Retina (tissue), 1 donor: ENCODE results near the gene PER3.

Source experiments
- DNase-seq: peaks from one replicate; pipeline ENCODE4 v3.0.0-alpha.2; 2016

The PER3 gene

DNA sequence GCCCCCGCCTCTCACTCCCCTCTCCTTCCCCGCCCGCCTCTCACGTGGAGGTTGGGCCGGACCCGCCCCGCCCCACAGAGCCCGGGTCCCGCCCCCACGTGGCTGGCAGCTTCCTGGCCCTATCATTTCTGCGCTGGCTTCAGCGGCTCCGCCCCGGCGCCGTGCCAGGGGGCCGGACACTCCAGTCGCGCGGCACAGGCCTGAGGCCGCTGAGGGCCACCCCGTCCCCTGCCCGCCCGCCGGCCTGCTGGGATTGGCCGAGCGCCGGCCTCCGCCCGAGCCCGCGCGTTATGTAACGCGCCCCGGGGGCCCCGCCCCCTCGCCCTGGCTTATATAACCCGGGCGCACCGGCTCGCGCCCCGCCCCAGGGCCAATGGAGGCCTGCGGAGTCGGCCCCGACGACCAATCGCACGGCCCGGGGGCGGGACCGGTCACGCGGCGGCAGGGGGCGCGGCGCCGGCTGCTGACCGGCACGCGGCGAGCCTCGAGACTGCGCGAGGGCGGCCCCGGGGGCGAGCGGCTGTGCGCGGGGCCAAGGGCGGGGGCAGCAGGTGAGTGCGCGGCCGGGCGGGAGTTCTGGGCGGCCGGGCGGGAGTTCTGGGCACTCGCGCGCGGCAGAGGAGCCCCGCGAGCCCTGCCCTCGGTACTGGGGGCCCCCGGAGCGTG is at the start of gene PER3:
Gene PER3 (plus strand): TSS at position 466 of the 666 bp plus-strand sequence. CDS start 587 bp downstream, outside the sequence.
- DNase-seq: peak; percentile 96

DNA sequence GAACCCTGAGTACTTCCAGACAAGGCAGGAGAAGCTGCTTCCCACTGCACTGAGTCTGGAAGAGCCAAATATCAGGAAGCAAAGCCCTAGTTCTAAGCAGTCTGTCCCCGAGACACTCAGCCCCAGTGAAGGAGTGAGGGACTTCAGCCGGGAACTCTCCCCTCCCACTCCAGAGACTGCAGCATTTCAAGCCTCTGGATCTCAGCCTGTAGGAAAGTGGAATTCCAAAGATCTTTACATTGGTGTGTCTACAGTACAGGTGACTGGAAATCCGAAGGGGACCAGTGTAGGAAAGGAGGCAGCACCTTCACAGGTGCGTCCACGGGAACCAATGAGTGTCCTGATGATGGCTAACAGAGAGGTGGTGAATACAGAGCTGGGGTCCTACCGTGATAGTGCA is 46.0 kb upstream of the PER3 start:
- DNase-seq: no peak

DNA sequence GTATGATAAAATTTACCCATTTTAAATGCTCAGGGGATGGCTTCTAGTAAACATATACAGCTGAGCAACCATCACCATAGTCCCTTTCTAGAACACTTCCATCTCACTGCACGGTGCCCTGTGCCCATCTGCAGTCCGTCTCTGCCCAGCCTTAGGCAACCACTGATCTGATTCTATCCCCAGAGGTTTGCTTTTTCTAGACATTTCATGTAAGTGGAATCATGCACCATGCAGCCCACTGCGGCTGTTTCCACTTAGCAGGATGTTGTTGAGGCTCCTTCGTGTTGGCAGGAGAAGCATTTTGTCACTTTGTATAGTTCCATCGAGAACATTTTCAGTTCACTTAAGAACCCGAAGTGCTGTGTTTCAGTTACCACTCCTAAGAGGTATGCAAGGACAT is 40.7 kb upstream of the PER3 start:
- DNase-seq: peak; percentile 30

DNA sequence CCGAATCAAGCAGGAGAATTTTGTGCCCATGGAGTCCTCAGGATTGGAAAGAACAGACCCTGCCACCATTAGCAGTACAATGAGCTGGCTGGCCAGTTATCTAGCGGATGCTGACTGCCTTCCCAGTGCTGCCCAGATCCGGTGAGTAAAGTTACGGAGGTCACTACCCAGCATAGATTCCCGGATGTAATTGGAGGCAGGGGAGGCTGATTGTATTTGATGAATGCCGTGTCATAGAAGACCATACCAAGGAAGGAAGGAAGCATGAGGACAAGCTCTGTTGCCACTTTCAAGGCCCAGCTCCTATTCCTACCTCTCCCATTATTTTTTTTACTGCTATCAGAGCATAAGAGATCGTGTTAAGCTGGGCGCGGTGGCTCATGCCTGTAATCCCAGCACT is 39.2 kb upstream of the PER3 start:
- no peak for DNase-seq

DNA sequence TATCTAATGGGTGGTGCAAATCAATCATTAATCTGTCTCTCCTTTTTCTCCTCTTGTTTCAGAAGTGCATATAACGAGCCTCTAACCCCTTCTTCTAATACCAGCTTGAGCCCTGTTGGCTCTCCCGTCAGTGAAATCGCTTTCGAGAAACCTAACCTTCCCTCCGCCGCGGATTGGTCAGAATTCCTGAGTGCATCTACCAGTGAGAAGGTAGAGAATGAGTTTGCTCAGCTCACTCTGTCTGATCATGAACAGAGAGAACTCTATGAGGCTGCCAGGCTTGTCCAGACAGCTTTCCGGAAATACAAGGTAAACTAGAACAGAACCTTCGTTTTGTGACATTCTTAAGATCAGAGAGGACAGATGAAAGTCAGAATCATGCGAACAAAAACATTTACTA is 38.3 kb upstream of the PER3 start:
- no peak for DNase-seq

DNA sequence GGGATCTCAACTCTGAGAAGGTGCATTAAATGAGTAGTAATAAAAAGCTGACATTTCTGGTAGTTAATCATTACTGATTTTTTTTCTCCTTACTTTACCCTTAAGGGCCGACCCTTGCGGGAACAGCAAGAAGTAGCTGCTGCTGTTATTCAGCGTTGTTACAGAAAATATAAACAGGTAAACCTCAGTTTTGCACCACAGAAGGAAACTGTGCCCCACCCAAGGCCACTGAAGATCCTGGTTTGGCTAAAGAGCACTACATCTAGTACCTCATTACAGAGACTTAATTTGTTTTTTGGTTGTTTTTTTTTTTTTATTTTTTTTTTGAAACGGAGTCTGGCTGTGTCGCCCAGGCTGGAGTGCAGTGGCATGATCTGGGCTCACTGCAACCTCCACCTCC is 36.5 kb upstream of the PER3 start:
- DNase-seq: no peak

DNA sequence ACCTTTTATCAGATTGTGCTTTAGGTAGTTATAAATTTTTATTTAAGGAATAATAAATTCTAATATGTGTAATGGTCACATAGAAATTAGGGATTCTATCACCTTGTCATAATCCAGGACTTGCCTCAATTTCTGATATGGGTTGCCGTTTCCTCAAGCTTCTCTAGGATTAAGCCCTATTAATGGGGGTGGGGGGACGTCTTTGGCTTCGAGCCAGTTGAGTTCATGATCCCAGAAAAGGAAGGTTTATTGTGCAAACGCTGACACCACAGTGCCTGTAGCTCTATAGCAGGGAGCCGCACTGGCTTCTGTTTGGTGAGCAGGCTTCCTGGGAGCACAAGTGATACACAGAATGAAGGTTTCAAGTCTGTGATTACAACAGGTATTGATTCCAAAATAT is 35.0 kb upstream of the PER3 start:
- no peak for DNase-seq

DNA sequence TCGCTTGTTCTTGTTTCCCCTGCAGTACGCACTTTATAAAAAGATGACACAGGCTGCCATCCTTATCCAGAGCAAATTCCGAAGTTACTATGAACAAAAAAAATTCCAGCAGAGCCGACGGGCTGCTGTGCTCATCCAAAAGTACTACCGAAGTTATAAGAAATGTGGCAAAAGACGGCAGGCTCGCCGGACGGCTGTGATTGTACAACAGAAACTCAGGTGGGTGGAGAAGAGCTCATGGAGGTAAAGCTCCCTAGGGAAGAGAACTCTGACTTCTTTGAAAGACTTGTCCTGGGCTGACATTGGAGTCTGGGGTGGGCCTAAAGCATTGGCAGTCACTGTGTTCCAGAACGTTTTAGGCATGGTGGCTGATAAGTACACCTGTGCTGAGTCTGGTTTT is 32.9 kb upstream of the PER3 start:
- DNase-seq: no peak

DNA sequence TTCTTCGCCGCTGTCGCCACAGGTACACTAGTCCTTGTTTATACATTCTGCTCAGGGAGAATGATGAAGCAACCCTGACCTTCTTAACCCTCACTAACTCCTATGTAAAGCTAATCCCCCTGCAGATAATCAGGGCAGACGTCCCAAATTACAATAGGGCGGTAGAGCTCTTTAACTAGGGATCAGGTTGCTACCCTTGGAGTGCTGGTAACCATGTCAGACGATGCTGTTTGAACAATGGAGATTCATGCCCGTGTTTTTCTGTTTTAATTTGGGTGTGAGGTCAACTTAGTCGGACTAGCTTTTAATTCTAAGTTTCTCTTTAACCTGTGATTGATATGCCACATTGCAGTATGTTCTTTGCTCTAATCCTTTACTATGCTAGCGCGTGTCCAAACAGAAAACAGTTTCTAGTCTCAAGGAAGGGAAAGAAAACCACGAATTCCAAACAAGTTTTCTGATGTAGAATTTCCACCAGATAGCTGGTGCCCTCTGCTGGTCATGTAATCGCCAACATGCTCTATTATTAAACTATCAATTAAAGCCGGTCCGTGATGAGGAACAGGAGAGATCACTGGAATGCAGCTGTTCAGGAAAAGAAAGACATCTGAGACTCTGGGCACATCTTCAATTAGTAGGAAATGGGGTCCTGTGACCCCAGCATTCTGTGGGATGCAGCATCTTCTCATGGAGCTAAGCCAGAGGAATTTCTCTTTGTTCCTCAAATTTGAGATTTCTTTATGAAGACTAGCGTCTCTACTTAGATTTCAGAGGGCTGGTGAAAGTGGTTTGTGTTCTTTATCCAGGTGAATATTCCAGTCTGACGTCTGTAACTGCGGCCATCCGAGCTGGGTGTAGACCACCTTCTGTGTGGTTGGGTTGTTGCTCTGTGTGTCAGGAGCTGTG is 31.3 kb upstream of the PER3 start:
- DNase-seq: peak; percentile 78

DNA sequence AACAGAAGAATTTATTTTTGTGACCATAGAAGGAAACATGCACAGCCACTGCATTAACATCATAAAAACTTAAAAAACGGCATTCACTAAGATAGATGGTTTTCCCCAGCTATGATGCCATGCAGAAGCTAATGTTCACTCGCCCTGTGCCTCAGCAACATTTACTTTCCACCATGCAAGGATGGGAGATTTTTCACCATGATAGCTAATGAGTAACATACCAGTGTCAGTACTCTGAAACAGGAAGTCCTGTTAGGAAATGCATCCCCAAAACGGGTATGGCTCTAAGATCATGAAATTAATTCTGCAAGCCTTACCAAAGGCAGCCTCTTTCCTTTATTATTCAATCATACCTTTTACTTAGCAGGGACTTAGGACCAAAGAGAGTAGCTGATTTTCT is 30.4 kb upstream of the PER3 start:
- DNase-seq: no peak

DNA sequence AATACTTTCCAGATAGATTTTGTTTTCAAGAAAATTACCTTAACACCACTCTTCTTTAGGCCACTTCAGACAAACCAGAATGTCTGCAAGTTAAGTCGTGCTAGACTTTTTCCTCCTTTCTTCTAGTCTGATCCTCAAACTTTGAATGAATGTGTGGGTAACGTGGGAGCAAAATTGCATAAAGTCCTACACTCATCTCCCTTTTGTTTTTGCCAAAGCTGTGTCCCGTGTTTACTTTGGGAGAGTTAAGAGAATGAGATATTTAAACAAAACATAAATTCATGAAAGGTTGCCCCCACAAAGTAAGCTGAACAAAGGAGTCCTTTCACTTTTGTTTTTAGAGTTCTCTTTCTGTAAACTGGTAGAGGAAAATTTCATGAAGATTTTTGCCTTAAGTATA is 29.9 kb upstream of the PER3 start:
- no peak for DNase-seq

DNA sequence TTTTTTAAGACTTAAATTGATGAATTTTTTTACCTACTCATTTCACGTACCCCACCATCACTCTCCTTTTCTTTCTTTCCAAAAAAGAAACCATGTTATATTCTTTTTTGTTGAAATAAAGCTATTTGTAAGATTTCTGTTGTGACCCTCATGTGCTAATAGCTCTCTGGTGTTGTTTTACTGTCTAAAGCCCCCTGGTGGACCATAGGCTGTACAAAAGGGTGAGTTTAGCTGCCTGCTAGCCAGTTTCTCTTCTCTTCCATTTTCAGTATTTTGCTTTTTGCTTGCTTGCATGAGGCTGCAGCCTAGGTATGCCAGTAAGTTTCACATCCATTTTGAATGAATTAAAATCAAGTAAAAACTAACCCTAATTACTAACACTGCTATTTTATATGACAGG is 28.6 kb upstream of the PER3 start:
- DNase-seq: no peak

DNA sequence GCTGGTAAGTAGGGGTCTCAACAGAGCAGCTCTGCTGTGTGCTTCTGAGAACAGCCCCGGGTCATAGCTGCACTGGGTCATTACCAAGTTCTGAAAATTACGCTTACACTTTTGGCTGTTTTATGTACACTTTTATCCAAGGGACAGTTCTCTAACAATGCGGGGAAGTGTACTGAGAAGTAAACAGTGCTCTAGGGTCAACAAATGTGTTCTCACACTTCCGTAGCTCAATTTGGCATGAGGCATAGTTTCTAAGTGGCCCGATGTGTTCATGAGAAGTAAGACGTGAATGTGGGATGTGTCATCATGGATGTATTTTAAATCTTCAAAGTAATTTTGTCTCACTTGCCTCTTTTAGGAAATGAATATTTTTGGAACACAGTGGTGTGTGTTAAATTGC is 23.8 kb upstream of the PER3 start:
- DNase-seq: no peak

DNA sequence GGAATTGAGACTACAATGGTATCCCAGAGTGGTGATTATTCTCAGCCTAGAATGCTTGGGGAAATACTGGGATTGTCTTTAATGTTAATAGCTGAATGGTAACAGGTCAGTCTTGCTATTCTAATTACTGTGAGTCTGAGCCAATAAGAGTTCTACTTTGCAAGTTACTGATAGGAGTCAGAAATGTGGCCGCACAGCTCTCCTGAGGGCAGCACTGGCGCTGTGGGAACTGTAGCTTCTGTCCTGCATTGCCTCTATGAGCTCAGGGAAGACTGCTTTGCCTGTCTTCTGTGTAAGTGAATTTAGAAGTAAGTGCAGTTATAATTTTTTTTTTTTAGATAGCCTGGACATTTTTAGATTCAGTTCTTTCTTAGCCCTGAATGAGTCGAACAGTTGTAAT is 23.0 kb upstream of the PER3 start:
- DNase-seq: no peak

DNA sequence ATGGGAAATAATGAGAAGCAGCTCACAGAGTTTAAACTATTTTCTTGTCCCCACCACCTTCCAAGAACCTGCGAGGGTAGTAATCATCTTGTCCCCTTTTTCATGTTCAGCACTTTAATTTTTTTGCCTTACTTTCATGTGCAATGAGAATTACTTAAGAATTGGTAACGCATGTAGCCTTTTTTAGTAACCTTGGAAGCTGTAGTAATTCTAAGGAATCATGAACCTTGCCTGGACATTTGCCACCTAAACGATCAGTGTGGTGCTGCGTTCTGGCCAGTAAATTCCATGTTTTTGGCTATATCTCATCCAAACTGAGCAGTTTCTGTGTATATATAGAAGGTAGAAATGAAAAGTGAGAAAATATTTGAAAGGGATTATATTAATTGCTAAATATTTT is 16.9 kb upstream of the PER3 start:
- DNase-seq: no peak

DNA sequence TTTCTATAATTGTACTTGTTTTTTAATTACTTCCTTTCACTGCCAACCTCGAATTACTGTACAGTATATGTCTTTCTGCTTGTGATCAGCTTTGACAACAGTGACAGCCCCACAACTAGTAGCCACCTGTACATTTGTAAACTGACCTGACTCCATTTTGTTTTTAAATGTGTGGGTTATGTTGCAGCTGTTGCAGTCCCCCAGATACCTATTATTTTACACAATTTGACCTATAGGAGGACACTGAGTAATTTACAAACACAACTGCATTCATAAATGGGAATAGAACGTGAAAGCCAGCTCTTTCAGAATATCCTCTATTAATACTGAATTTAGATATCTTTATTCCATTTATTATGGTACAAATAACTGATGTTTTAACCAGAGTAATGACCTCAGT is 15.5 kb upstream of the PER3 start:
- DNase-seq: no peak

DNA sequence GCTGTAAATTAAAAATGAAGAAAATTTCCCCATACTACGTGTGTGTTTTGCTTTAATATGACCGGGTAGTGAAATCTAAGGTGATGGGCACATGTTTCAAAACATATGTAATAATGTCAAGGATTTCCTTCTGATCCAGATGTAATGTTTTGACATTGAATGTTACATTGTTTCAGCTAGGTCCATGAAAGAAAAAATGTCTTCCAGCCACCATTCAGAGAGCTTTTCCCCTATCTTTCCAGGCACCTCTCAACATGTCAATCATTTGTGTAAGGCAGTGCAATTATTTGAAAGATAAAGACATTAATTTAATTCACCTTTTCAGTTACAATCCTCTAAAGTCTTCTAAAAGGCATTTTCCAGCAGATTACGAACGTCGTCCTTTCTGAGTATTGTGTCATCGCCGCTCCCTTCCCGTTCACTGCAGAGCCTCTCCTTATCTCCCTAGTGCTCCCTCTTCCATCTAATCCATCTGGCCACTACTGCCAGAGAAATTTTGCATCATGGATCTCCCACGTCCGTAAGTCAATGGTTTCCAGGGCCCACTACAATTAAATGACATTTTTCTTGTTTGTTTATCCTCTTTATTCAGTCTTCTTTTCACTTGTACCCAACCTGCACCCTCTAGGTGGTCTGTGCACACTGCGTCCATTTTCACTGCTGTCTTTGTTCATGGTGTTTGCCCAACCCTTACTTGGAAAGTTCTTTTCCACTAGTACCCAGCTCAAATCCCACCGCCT is 14.2 kb upstream of the PER3 start:
- DNase-seq: no peak

DNA sequence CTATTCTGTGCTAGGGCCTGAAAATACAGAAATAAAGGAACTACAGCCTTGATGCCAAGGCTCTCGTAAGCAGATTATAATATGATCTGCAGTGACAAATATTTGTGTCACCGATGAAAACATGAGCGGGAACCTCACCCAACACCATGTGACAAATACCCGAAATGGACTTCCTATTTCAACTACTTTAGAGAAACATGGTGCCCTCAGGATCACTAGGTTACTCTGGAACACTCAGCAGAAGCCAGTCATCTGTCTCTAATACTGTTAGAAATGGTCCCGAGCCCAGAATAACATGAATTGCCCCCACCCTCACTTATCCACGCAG is 13.5 kb upstream of the PER3 start:
- no peak for DNase-seq

DNA sequence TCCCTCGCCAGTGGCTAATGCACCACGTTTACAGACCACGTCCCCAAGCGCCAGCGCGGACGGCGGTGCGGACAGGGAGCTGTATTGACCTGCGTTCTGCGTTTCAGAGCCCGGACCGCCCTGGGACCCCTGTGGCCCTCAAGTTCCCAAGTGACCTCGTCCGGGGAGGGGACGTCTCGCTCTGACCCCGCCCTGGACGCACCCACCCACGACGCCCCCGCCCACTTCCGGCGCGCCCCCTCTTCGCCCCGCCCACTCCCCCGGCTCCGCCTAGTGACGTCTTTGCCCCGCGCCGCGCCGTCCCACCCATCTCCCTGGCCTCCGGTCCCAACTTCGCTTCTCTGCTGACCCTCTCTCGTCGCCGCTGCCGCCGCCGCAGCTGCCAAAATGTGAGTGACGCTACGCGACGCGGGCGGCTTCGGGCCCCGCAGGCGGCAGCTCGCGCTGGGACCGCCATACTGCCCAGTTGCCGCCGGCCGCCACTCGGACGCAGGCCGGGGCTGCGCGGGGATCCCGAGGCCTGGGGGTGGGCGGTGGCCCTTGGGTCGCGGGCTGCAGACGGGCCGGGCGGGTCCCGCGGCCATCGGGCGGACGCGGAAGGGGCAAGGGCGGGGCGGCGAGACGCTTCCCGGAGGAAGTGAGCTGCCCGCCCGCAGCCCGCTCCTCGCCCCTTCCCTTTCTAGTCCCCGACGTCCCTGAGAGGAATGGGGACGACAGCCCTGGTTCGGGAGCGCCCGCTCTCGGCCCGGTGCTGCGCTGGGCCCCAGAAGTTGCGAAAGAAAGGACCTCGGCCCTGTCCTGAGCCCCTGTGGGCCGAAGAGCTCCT is 12.9 kb upstream of the PER3 start, which contains the start of gene VAMP3:
Gene VAMP3 (plus strand): TSS at position 300 of the 826 bp plus-strand sequence. CDS start 88 bp downstream, at position 388.
- peak; percentile 77 for DNase-seq

DNA sequence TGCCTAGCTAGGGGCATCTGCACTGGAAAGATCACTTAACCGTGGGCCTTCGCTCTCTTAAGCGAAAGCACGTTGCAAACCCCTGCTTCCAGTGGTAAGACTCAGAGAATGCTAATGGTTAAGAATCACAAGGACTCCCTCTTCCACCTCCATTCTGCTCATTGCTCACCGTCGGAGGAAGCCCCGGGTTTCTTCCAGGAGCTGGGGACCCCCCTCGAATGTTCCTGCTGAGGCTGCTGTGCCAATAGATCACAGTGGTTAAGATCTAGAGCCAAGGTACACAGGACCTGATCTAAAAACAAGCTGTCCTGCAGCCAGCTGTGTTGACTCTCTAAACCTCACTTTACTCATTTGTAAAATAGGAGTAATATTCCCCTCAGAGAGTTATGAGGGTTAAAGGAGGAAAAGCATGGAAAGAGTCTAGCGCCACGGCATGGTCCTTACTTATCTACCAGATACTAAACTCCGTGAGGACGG is 12.2 kb upstream of the PER3 start:
- DNase-seq: no peak

DNA sequence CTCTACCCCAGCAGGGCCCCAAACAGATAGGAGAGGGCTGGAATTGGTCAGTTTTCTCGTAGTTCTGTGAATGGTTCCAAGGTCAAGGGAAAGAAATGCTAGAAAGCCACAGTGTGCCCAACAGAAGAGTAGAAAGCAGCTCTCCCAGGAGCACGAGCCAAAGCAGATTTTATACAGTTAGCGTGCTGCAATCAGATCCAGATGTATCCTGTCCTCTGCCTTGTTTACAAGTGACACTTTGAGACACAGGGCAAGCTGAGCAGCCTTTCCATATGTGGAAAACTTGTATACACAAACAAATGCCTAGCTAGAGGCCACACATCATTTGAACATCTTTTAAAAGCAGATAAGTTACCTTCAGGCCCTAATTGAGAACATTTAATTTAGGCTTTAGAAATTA is 6.5 kb upstream of the PER3 start:
- DNase-seq: no peak

DNA sequence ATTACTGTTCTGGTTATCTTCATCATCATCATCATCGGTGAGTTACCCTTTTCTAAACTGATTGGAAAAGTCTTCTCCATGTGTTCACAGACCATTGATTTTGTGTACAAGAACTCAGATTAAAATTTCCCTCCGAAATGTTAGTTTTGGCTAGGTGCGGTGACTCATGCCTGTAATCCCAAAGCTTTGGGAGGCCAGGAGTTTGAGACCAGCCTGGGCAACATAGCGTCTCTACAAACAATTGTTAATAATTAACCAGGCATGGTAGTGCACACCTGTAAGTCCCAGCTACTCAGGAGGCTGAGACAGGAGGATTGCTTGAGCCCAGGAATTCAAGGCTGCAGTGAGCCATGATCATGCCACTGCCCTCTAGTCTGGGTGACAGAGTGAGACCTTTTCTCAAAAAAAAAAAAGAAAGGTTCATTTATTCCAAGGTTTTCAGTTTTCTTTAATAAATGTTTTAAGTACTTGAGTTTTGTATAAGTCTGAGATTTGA is 5.9 kb upstream of the PER3 start:
- DNase-seq: no peak

DNA sequence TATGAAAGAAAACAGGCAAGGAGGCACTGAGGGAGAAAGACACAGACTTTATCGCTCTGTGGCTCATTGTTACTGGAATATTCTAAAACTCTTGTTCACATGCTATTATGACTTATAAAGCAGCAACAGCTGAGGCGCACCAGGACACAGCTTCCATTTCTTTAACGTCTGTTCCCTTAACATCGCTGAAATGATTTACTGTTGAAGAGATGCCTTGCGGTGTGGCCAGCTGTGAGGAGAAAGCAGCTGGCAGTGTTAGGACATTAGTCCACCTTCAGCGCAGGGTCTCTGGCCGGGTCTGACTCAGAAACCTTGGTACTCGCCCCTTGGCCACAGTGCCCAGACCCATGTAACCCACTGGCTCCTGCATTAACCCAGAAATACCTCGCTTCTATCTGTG is 3.1 kb upstream of the PER3 start:
- no peak for DNase-seq
